ELF-1 (cell line): ENCODE measurements around the gene YARS2.
"Not testable (repeated sequence)": the region's sequence is repeated elsewhere in the genome, so short reads cannot be mapped to it uniquely, and the experiment has no call there.

Experiments
- DNase-seq: peaks from one replicate; pipeline ENCODE4 v3.0.0-alpha.2; 2016; ENCODE audit warnings: low read depth, low spot score

Gene YARS2

DNA sequence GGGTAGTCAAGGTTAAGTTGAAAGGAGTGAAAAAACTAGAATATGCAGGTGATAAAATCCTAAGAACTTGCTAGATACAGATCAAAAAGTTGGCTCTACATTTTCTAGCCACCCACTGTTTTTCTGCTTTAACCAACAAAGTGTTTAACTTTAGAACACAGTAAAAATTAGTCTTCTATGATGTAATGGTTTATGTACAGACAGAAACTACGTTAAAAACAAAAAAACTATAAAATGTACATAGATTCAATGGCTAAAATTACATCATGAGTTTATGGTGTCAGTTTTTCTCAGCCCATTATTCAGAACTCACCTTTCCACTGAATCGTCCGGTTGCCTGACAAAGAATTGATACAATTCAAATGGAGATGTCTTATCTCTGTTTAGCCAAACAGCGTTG lies 2.1 kb downstream of the YARS2 start:
- DNase-seq: no peak

DNA sequence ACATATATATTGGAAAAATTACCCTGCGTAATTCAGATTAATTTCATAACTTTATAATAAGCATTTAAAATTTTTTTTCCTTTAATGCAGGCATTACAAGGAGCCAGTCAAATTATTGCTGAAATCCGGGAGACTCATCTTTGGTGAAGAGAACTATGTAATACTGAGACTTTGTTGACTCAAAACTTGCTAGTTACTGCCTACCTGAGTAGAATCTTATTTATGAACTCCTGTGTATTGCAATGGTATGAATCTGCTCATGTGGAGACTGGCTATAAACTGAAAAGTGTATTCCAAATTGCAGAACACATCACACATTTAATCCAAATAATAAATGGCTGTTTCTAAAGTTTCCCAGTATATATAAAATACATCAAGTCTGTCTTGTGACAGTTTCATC lies 12.4 kb downstream of the YARS2 start:
- DNase-seq: no peak

DNA sequence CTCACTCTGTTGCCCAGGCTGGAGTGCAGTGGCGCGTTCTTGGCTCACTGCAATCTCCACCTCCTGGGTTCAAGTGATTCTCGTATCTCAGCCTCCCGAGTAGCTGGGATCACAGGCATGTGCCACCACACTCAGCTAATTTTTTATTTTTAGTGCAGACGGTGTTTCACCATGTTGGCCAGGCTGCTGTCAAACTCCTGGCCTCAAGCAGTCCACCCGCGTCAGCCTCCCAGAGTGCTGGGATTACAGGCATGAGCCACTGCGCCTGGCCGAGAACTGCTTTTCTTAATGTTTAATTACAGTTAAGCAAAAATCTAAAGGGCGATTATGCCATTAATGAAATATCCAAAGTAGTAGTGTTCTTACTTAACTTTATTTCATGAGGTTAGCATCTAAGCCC lies 13.6 kb downstream of the YARS2 start:
- no peak for DNase-seq

DNA sequence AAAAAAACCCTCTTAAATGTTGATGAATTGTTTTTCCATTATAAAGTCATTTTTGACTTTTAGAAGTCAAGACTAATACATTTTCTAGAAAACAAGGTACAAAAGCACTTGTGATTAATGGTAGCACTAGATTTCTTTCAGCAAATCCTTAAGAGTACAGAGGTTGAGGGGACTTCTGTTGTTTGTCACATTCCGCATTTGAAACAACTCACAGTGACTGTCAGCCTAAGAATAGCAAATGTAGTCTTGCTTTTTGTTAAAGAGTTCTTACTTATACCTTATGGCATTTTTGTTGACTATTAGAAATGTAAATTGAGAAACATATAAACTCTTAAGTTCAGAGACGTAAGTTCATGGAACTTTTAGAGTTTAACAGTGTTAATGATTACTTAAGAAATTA lies 16.4 kb downstream of the YARS2 start:
- no peak for DNase-seq

DNA sequence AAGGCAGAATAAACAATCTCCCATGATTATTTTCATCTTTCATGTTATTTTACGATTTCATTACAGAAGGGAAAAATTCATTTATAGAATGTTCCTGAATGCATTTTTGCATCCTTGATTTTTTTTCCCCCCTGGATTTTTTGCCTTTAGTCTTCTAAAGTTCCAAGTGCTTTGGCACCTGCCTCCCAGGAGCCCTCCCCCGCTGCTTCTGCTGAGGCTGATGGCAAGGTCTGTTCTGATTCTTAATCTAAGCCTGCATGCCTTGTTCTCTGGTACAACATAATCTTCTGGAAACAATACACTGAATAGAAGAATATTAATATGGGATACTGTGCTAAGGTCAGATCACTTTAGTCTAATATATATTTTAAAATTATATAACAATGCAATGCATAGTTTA lies 18.0 kb downstream of the YARS2 start:
- no peak for DNase-seq

DNA sequence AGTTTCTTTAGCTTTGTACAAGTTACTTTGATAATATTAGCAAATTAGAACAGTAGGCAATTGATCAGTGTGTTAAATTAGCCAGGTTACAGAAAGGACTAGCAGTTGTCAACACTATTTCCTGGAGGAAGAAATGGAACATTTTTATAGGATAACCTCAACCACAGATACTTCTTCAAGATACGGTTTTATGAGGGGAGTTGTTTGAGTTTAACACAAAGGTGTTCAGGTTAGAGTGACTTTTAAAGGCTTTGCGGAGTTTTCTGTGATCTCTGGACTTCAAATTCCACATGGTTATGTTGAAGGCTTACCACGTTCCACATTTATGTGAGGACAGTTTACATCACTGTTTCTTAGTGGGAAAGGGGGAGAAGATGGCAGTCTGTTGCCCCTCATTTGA lies 19.3 kb downstream of the YARS2 start:
- no peak for DNase-seq

DNA sequence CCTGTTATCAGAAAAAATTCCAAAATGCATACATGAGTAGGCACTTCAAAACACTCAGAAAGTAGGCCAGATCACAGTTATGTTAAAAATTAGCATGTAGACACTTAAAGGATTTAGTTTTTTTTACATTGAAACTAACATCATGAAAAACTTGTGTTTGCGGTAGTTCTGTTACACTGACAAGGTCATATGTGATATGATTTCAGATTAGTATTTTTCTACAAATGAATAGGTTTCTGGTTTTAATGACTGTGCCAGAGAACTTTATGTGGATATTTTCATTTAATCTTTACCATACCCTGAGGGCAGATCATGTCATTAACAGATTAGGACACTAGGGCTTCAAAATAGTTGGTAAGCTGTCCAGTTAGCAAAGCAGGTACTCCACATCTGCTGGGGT lies 20.7 kb downstream of the YARS2 start:
- no peak for DNase-seq

DNA sequence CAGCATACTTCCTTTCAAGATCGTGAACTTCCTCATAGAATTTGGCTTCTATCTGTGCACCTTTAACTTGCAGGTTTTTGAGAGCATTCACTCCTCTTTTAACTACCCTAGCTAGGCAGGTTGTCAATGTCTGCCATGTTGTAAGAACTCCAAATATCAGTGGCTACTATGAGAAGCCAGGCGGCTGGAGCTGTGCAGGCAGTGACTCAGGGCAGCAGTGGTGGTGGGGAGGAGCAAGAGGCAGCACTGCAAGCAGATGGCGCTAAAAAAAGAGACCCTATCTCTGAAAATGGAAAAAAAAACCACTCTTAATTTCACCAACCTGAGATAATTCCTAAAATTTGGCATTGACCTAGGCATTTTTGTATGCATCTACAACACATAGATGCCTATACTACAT lies 28.5 kb downstream of the YARS2 start:
- DNase-seq: no peak

DNA sequence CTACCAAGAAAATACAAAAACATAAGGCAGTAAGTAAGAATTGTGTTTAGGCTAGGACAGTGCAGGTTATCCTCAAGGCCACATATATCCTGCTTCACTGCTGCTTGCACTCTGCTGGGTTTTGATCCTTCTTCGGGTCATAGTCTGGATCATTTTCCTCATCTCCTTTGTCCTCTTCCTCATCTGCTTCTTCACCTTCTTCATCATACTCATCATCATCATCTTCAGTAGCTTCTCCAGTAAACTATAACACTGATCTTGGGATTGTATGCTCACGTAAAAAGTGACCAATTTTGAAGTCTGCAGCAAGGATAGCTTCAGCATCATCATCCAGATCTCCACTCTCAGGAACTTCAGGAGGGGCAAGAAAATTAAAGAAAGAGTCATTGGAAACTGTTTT lies 29.4 kb downstream of the YARS2 start:
- DNase-seq: no peak

DNA sequence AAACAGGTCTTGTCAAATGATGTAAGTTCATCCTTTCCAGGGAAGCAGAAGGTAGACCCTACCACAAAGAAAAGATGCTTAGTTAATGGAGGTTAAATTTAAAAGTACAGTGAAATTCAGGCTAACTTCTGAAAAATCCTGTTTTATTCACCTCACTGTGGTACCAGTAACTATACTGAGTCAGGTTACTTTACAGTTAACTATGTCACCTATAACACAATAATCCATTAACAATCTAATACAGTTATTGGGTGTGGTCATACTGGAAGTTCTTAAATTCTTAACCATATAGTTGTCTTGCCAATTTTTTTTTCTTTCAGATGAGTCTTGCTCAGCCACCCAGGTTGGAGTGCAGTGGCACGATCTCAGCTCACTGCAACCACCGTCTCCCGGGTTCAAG lies 30.4 kb downstream of the YARS2 start:
- not testable (repeated sequence) for DNase-seq

DNA sequence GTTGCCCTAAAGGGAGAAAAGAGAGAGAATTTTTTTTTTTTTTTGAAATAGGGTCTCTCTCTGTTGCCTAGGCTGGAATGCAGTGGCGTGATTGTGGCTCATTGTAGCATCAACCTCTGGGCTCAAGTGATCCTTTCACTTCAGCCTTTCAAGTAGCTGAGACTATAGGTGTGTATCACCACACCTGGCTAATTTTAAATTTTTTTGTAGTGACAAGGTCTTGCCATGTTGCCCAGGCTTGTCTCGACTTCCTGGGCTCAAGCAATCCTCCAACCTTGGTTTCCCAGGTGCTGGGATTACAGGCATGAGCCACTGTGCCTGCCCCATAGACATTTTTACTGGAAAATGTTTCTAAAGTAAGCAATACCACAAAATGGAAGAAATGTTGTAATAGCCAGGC lies 36.8 kb downstream of the YARS2 start:
- DNase-seq: no peak

DNA sequence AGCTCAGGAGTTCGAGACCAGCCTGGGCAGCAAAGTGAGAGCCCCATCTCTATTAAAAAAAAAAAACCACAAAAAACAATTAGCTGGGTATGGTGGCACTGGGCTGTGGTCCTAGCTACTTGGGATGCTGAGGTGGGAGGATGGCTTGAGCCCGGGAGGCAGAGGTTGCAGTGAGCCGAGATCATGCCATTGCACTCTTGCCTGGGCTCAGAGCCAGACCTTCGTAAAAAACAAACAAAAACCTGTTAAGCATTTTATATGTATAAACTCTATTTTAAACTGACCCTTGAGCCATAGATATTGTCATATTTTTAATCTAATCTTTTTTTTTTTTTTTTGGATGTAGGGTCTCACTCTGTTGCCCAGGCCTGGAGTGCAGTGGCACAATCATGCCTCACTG lies 40.9 kb downstream of the YARS2 start:
- DNase-seq: no peak

DNA sequence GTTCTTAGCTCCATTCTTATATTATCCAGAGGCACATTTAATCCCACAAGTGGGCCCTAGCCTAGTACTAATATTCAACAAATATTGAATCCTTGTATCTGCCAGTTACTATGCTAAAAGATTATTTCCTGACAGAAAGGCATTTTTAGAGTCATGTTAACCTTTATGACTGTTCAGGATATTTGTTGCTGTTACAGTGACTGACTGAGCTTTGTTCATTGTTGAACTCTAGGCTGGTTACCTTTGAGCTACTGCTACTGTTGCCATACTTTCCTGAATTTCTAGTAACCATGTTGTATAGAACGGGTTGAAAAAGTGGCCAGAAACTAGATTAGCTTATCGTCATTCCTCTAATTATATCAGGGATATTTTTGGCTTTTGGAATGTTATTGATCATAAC lies 46.8 kb downstream of the YARS2 start:
- no peak for DNase-seq

DNA sequence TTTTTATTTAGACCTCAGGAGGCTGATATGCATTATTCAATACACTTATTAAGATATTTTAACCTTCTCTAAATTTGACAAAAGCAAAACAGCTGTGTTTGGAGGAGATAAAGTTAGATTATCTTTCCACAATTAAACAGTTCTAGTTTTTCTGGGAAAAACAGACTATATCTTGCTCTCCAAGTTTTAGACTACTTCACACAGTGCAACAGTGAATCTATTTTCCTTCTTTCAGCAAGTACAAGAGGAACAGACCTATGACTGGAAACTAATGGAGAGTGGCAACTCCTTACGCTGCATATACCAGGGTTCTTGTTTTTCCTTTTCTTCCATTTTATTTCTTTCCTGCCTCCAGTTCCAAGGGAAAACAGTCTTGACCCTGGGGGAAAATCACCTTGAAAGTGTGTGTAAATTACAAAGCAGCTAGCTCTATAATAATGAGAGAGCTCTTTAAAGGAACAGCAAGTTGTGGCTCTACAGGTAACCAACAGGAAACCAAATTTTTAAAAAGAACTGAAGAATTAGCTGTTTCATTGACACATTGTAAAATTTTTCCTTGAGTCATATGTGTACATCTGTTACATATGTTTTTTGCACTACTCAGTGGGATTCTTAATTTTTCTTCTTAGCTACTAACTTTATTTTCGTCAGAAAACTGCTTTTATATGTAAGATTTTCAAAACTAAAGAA lies 49.2 kb downstream of the YARS2 start:
- no peak for DNase-seq

DNA sequence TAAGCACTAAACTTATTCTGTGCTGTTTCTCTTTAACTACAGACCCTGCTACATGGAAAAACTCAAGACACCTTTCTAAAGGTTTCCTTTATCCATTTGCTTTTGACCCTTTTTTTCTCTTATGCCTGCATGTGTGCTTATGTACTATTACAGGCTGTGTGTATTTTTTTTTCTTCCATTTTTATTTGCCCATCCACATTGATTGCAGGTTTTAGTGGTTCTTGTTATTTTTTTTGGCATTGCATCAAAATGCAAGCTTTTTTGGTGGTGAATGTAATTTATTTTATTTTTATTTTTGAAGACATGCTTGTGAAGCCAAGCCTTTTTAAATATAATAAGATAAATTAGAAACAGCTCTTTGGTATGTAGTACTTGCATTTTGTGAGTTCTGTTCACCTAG lies 49.9 kb downstream of the YARS2 start:
- DNase-seq: no peak

DNA sequence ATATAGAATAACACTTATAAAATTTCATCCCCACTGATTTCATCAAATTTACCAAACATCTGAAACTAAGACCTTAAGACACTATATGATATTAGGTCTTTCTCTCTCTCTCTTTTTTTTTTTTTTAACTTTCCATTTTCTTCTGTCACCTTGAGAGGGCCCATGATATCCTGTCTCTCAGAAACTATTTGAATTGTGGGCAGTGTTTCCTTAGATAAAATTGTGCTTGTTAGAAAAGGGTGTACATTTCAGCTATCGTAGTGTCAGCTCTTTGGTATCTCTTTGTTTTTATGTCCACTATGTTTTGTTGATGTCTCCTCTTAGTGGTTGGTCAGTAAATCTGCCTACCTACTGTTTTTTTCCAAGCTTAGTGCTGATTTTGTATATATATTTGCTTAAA lies 52.8 kb downstream of the YARS2 start:
- no peak for DNase-seq

DNA sequence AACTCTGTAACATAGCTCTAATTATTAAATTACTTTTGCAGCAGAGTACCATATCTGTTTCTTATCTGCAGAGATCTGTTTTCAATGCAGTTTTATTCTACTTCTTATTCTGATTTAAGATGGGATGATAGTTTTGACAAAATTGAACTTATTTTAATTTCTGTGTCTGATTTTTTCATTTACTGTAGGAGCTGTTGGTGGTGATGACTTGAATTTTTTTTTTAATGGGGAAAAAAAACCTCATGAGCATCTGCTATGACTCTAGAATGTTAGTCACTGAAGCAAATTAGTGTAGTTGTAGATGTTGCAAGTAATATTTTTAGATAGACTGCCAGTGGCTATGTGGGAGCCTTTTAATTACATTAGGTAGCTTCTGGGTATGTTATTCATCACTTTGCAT lies 53.2 kb downstream of the YARS2 start:
- no peak for DNase-seq

DNA sequence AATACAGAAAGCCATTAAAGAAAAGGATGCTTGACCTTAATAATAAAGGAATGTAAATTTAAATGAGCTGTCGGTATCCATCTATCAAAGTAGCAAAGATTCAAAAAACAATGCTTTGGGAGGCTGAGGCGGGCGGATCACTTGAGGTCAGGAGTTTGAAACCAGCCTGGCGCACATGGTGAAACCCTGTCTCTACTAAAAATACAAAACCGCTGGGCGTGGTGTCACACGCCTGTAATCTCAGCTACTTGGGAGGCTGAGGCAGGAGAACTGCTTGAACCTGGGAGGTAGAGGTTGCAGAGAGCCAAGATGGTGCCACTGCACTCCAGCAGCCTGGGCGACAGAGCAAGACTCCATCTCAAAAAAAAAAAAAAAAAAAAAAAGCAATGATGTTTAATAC lies 56.3 kb downstream of the YARS2 start:
- DNase-seq: not testable (repeated sequence)

DNA sequence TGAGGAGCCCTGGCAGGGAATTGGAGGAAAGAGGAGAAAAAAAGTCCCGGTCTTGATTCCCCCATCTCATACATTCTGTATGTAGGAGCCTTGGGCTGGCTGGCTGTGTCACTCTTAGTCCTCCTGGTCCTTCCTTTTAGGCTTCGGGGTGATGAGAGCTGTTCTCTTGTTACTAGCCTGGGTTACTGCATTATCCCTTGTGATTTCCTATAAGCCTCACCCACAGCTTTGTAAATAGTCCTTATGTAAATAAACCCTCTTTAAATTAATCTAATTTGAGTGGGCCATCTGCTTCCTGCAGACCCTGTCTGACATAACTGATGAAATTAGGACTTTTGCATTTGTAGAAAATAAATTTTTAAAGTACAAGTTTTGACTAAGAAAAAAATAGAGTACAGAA lies 57.4 kb downstream of the YARS2 start:
- DNase-seq: no peak

DNA sequence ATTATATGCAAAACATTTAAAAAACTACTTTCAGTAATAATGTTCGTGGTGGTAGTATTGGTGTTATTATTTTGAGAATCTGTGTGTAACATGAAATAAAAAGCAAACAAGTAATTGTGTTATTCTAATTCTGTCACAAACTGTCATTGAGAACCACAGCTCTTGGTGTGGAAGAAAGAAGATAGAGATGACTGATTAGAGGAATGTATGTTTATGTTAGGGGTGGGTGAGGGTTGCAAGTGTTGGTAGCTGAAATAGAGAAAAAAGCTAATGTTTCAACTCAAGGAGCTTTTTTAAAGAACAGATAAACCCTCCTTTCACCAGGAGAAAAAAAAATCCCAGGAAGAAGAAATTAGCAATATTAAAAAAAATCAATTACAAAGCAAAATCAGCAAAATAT lies 58.3 kb downstream of the YARS2 start:
- no peak for DNase-seq
